ENCODE results near the gene CTH. TPM values are rescaled to one million over a fixed set of nuclear protein-coding genes. Genes with fewer than 3 reads are reported as not detected.
"Not testable (repeated sequence)": the region's sequence is repeated elsewhere in the genome, so short reads cannot be mapped to it uniquely, and the experiment has no call there.

CTH gene
- total RNA-seq, 1 donor from 2014 or later = 11.3 TPM

GRCh38 chr1:70459496-70460225, 48.6 kb downstream of the CTH start:
- no peak for ATAC-seq

GRCh38 chr1:70460740-70461713, 50.0 kb downstream of the CTH start:
- not testable (repeated sequence) for ATAC-seq

GRCh38 chr1:70462611-70463010, 51.5 kb downstream of the CTH start:
- ATAC-seq = no peak

- no peak for ATAC-seq
These were observed 54.8 kb downstream of the CTH start for GRCh38 chr1:70465911-70466310.

- no peak for ATAC-seq
These were observed 56.5 kb downstream of the CTH start for GRCh38 chr1:70467531-70467930.

- ATAC-seq = no peak
These were observed 57.1 kb downstream of the CTH start for GRCh38 chr1:70468180-70468579.

- not testable (repeated sequence) for ATAC-seq
These were observed 58.1 kb downstream of the CTH start for GRCh38 chr1:70469184-70469583.

- no peak for ATAC-seq
These were observed 64.0 kb downstream of the CTH start for GRCh38 chr1:70475023-70475422.

- ATAC-seq = no peak
These were observed 66.0 kb downstream of the CTH start for GRCh38 chr1:70477090-70477489.

- ATAC-seq = not testable (repeated sequence)
These were observed 66.8 kb downstream of the CTH start for GRCh38 chr1:70477905-70478304.

GRCh38 chr1:70483342-70483741, 72.3 kb downstream of the CTH start:
- no peak for ATAC-seq

GRCh38 chr1:70485624-70486023, 74.6 kb downstream of the CTH start:
- ATAC-seq = no peak

- ATAC-seq = no peak
These were observed 75.8 kb downstream of the CTH start for GRCh38 chr1:70486676-70487458.

GRCh38 chr1:70487459-70487815, 76.4 kb downstream of the CTH start:
- no peak for ATAC-seq

GRCh38 chr1:70487910-70488665, 77.0 kb downstream of the CTH start:
- peak; percentile 55 for ATAC-seq

Other genes with a start within 250 kb of the CTH start
- gene LRRC40, start 205.7 kb upstream of the CTH start, total RNA-seq = 9.1 TPM
- 65.4 TPM for gene SRSF11, start 189.9 kb upstream of the CTH start, total RNA-seq
- gene ANKRD13C, start 56.5 kb upstream of the CTH start, total RNA-seq = 11.7 TPM

Data from esophagus mucosa (tissue), 1 donor.